ENCODE measurements around the gene CRTAC1.

Gene CRTAC1

GRCh38 chr10:97960269-97961056, 70.0 kb downstream of the CRTAC1 start:
- no peak for TF ChIP-seq CTCF (IDR thresholded peaks at IDR 0.05; ENCODE audit: low read depth, low read length)
- Histone ChIP-seq H3K27me3 (peaks cover 44% of the 10 kb centered on the region), H3K4me1 (no peaks in the 10 kb centered on the region)

GRCh38 chr10:97949462-97949861, 81.0 kb downstream of the CRTAC1 start:
- no peaks in the 10 kb centered on the region for H3K36me3 ChIP-seq
- no peaks in the 10 kb centered on the region for H3K4me1 ChIP-seq
- H3K9me3 ChIP-seq, result no peaks in the 10 kb centered on the region
- no peak overlapping the region for H3K4me3 ChIP-seq (ENCODE audit: low read depth, low read length)
- DNase-seq, result no peak
- H3K27me3 ChIP-seq, result no peaks in the 10 kb centered on the region
- TF ChIP-seq CTCF (IDR thresholded peaks at IDR 0.05; ENCODE audit: low read depth, low read length), result no peak

More at GRCh38 chr10:97960269-97961056, 70.0 kb downstream of the CRTAC1 start:
- Histone ChIP-seq H3K9me3 (no peaks in the 10 kb centered on the region), H3K4me3 (ENCODE audit: low read depth, low read length) (no peak overlapping the region), H3K36me3 (no peaks in the 10 kb centered on the region)
- DNase-seq, result no peak

- Histone ChIP-seq H3K27me3 (no peaks in the 10 kb centered on the region), H3K4me1 (no peaks in the 10 kb centered on the region), H3K4me3 (ENCODE audit: low read depth, low read length) (no peak overlapping the region), H3K36me3 (no peaks in the 10 kb centered on the region), H3K9me3 (no peaks in the 10 kb centered on the region)
- DNase-seq, result no peak
- no peak for TF ChIP-seq CTCF (IDR thresholded peaks at IDR 0.05; ENCODE audit: low read depth, low read length)
These were observed 81.6 kb downstream of the CRTAC1 start for GRCh38 chr10:97948822-97949221.

- DNase-seq, result no peak
- H3K4me3 ChIP-seq (ENCODE audit: low read depth, low read length), result no peak overlapping the region
- no peaks in the 10 kb centered on the region for H3K9me3 ChIP-seq
- H3K4me1 ChIP-seq, result no peaks in the 10 kb centered on the region
- no peaks in the 10 kb centered on the region for H3K36me3 ChIP-seq
- TF ChIP-seq CTCF (IDR thresholded peaks at IDR 0.05; ENCODE audit: low read depth, low read length), result no peak
- no peaks in the 10 kb centered on the region for H3K27me3 ChIP-seq
These were observed 85.6 kb downstream of the CRTAC1 start for GRCh38 chr10:97944772-97945171.

GRCh38 chr10:97943294-97943693, 87.1 kb downstream of the CRTAC1 start:
- TF ChIP-seq CTCF (IDR thresholded peaks at IDR 0.05; ENCODE audit: low read depth, low read length), result no peak
- Histone ChIP-seq H3K36me3 (no peaks in the 10 kb centered on the region), H3K4me1 (no peaks in the 10 kb centered on the region), H3K9me3 (no peaks in the 10 kb centered on the region), H3K4me3 (ENCODE audit: low read depth, low read length) (no peak overlapping the region), H3K27me3 (no peaks in the 10 kb centered on the region)
- no peak for DNase-seq

GRCh38 chr10:97940534-97940933, 89.9 kb downstream of the CRTAC1 start:
- Histone ChIP-seq H3K36me3 (no peaks in the 10 kb centered on the region), H3K4me3 (ENCODE audit: low read depth, low read length) (no peak overlapping the region), H3K4me1 (no peaks in the 10 kb centered on the region), H3K27me3 (no peaks in the 10 kb centered on the region), H3K9me3 (no peaks in the 10 kb centered on the region)
- TF ChIP-seq CTCF (IDR thresholded peaks at IDR 0.05; ENCODE audit: low read depth, low read length), result no peak
- DNase-seq, result no peak

Data from BE2C (cell line).